HEK293 (cell line): ENCODE data around the gene GNAT1.

Experiments
- CTCF ChIA-PET: fragments of 350-600 bp; formaldehyde crosslinking; extraction: SDS; loops from one replicate; lab custom pipeline; 2021; ENCODE audit warnings: antibody characterized with exemption; lab: Yijun Ruan, JAX
- POLR2A ChIA-PET: fragments of 300-600 bp; formaldehyde crosslinking; extraction: SDS; loops from one replicate; lab custom pipeline; 2020; ENCODE audit warnings: antibody characterized with exemption, inconsistent platforms; lab: Yijun Ruan, JAX
- H3K27ac ChIP-seq: fragments of 200-500 bp; sonication (Bioruptor generic); 2 replicates; pipeline ENCODE4 v1.5.1; 2014; ENCODE audit warnings: low read depth, low read length, control low read depth, inconsistent platforms; ENCODE audit errors: extremely low read depth
- H3K36me3 ChIP-seq, 2 experiments: fragments of 200-500 bp in 1 of 2; sonication (Bioruptor generic) in 1 of 2; 1 replicate in 1 of 2; 2 replicates in 1 of 2; pipeline ENCODE4 v1.5.1; 2014 to 2017; ENCODE audit warnings: inconsistent platforms in 2 of 2, low read length in 2 of 2; ENCODE audit not compliant: control insufficient read depth in 2 of 2, insufficient read depth in 1 of 2
- H3K4me1 ChIP-seq: fragments of 200-500 bp; sonication (Bioruptor generic); 2 replicates; pipeline ENCODE4 v1.5.1; 2014; ENCODE audit warnings: mild to moderate bottlenecking, low read length, inconsistent platforms; ENCODE audit not compliant: control insufficient read depth, insufficient read depth
- H3K4me3 ChIP-seq: 2 replicates; pipeline ENCODE4 v1.5.1; 2011; ENCODE audit warnings: low read depth, mild to moderate bottlenecking, control low read depth, low read length, moderate library complexity
- H3K9me3 ChIP-seq: fragments of 200-500 bp; sonication (Bioruptor generic); 2 replicates; pipeline ENCODE4 v1.5.1; 2014; ENCODE audit warnings: low read depth, low read length, inconsistent platforms; ENCODE audit not compliant: control insufficient read depth, insufficient read depth
- KLF10 ChIP-seq: fragments of 450-650 bp; IDR thresholded peaks from 2 replicates; pipeline ENCODE4 v1.5.1; 2018; ENCODE audit warnings: missing biosample characterization, mild to moderate bottlenecking, missing genetic modification characterization
- YY2 ChIP-seq: fragments of 450-650 bp; formaldehyde crosslinking; IDR thresholded peaks from 2 replicates; pipeline ENCODE4 v1.5.1; 2016; ENCODE audit warnings: missing biosample characterization, missing genetic modification characterization
- ZBTB7A ChIP-seq: fragments of 450-650 bp; formaldehyde crosslinking; IDR thresholded peaks from 2 replicates; pipeline ENCODE4 v1.5.1; 2016; ENCODE audit warnings: low read depth, missing biosample characterization, missing genetic modification characterization
- ZNF19 ChIP-seq: fragments of 450-650 bp; formaldehyde crosslinking; IDR thresholded peaks from 2 replicates; pipeline ENCODE4; 2016; ENCODE audit warnings: missing biosample characterization, missing genetic modification characterization, low read depth
- ZNF24 ChIP-seq: fragments of 450-650 bp; formaldehyde crosslinking; IDR thresholded peaks from 2 replicates; pipeline ENCODE4 v1.5.1; 2016; ENCODE audit warnings: missing biosample characterization, missing genetic modification characterization
- ZNF274 ChIP-seq, 2 experiments: fragments of 200-500 bp in 1 of 2; fragments of 450-650 bp in 1 of 2; sonication (Bioruptor generic) in 1 of 2; formaldehyde crosslinking in 1 of 2; IDR thresholded peaks; 2 replicates each; pipeline versions ENCODE4 v1.5.1 to v1.6.1; 2014 to 2016; ENCODE audit warnings: borderline replicate concordance in 1 of 2, inconsistent platforms in 1 of 2, low read length in 1 of 2, missing biosample characterization in 1 of 2, missing genetic modification characterization in 1 of 2
- ZNF350 ChIP-seq: fragments of 450-650 bp; formaldehyde crosslinking; IDR thresholded peaks from 2 replicates; pipeline ENCODE4 v1.5.0; 2017; ENCODE audit warnings: missing biosample characterization, mild to moderate bottlenecking, missing genetic modification characterization
- ZNF391 ChIP-seq: fragments of 450-650 bp; formaldehyde crosslinking; IDR thresholded peaks from 2 replicates; pipeline ENCODE4 v1.5.1; 2016; ENCODE audit warnings: low read depth, missing biosample characterization, missing genetic modification characterization, borderline replicate concordance
- ZNF433 ChIP-seq: fragments of 450-650 bp; formaldehyde crosslinking; IDR thresholded peaks from 2 replicates; pipeline ENCODE4 v1.5.1; 2016; ENCODE audit warnings: missing biosample characterization, missing genetic modification characterization, low read depth
- ZNF473 ChIP-seq: fragments of 450-650 bp; formaldehyde crosslinking; IDR thresholded peaks from 2 replicates; pipeline ENCODE4 v1.5.1; 2017; ENCODE audit warnings: missing biosample characterization, missing genetic modification characterization
- ZNF558 ChIP-seq: fragments of 450-650 bp; formaldehyde crosslinking; IDR thresholded peaks from 2 replicates; pipeline ENCODE4 v1.5.1; 2016; ENCODE audit warnings: missing biosample characterization, missing genetic modification characterization
- ZSCAN23 ChIP-seq: fragments of 450-650 bp; formaldehyde crosslinking; IDR thresholded peaks from 2 replicates; pipeline ENCODE4 v1.5.1; 2016; ENCODE audit warnings: missing biosample characterization, missing genetic modification characterization
- ZSCAN30 ChIP-seq: fragments of 450-650 bp; IDR thresholded peaks from 2 replicates; pipeline ENCODE4 v1.5.1; 2018; ENCODE audit warnings: missing biosample characterization, mild to moderate bottlenecking, missing genetic modification characterization, moderate library complexity
- TF ChIP-seq, protein P1 (sequence below): fragments of 450-650 bp; formaldehyde crosslinking; IDR thresholded peaks from 2 replicates; pipeline ENCODE4 v1.5.1; 2016; ENCODE audit warnings: missing biosample characterization, missing genetic modification characterization
- TF ChIP-seq, protein P2 (sequence below): fragments of 450-650 bp; formaldehyde crosslinking; IDR thresholded peaks from 2 replicates; pipeline ENCODE4 v1.5.1; 2016; ENCODE audit warnings: missing biosample characterization, missing genetic modification characterization
- TF ChIP-seq, protein P3 (sequence below): fragments of 450-650 bp; formaldehyde crosslinking; IDR thresholded peaks from 2 replicates; pipeline ENCODE4 v1.5.1; 2016; ENCODE audit warnings: missing biosample characterization, missing genetic modification characterization
- TF ChIP-seq, protein P4 (sequence below): sonication (generic); formaldehyde crosslinking; IDR thresholded peaks from 2 replicates; pipeline ENCODE4 v1.8.1; 2022; ENCODE audit warnings: mild to moderate bottlenecking, moderate library complexity, missing genetic modification reagents
- TF ChIP-seq, protein P5 (sequence below): fragments of 450-650 bp; formaldehyde crosslinking; IDR thresholded peaks from 2 replicates; pipeline ENCODE4 v1.5.1; 2017; ENCODE audit warnings: missing biosample characterization, missing genetic modification characterization
- TF ChIP-seq, protein P6 (sequence below): fragments of 450-650 bp; formaldehyde crosslinking; conservative IDR thresholded peaks from 2 replicates; pipeline ENCODE4 v1.5.1; 2016; ENCODE audit warnings: low read depth, missing biosample characterization, missing genetic modification characterization

GNAT1 gene

DNA sequence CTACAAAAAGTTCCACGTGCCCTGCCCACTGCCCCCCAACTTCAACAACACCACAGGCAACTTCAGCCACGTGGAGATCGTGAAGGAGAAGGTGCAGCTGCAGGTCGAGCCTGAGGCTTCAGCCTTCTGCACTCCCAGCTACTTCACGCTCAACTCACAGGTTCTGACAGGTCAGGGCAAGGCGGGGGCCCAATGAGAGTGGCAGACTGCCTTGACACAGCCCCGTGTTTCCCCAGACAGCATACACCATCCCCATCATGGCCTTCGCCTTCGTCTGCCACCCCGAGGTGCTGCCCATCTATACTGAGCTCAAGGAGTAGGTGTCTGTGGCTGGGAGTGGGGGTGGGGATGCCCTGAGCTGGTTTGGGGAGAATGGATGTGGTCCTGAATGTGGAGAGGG is 26.3 kb downstream of the GNAT1 start:
- no peak overlapping the region for H3K4me3 ChIP-seq
- H3K4me1 ChIP-seq: no peaks in the 10 kb centered on the region
- CTCF ChIA-PET: interaction anchor here (0.7 to 17.6 kb wide), 3 partner anchors 8 to 29 kb away, joined by 3 to 237 read pairs (median 3); partner anchors contain the start of gene GNAT1
- no peaks in the 10 kb centered on the region for H3K9me3 ChIP-seq
- no peak for TF ChIP-seq ZNF350 (tag by site-specific recombination)
- TF ChIP-seq, protein P1, sequence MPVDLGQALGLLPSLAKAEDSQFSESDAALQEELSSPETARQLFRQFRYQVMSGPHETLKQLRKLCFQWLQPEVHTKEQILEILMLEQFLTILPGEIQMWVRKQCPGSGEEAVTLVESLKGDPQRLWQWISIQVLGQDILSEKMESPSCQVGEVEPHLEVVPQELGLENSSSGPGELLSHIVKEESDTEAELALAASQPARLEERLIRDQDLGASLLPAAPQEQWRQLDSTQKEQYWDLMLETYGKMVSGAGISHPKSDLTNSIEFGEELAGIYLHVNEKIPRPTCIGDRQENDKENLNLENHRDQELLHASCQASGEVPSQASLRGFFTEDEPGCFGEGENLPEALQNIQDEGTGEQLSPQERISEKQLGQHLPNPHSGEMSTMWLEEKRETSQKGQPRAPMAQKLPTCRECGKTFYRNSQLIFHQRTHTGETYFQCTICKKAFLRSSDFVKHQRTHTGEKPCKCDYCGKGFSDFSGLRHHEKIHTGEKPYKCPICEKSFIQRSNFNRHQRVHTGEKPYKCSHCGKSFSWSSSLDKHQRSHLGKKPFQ: no peak
- no peak for TF ChIP-seq ZNF19 (tag by site-specific recombination)
- no peak for TF ChIP-seq ZNF391 (tag by site-specific recombination)
- no peak for TF ChIP-seq KLF10 (tag by site-specific recombination)
- no peak for TF ChIP-seq ZNF274 (IDR thresholded peaks at IDR 0.05; ENCODE audit: low read length)
- TF ChIP-seq ZNF274 (tag by site-specific recombination; IDR thresholded peaks at IDR 0.05; ENCODE audit: borderline replicate concordance): no peak
- TF ChIP-seq, protein P2, sequence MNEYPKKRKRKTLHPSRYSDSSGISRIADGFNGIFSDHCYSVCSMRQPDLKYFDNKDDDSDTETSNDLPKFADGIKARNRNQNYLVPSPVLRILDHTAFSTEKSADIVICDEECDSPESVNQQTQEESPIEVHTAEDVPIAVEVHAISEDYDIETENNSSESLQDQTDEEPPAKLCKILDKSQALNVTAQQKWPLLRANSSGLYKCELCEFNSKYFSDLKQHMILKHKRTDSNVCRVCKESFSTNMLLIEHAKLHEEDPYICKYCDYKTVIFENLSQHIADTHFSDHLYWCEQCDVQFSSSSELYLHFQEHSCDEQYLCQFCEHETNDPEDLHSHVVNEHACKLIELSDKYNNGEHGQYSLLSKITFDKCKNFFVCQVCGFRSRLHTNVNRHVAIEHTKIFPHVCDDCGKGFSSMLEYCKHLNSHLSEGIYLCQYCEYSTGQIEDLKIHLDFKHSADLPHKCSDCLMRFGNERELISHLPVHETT (tag by site-specific recombination): no peak
- TF ChIP-seq ZNF24 (tag by site-specific recombination): no peak
- TF ChIP-seq, protein P3, sequence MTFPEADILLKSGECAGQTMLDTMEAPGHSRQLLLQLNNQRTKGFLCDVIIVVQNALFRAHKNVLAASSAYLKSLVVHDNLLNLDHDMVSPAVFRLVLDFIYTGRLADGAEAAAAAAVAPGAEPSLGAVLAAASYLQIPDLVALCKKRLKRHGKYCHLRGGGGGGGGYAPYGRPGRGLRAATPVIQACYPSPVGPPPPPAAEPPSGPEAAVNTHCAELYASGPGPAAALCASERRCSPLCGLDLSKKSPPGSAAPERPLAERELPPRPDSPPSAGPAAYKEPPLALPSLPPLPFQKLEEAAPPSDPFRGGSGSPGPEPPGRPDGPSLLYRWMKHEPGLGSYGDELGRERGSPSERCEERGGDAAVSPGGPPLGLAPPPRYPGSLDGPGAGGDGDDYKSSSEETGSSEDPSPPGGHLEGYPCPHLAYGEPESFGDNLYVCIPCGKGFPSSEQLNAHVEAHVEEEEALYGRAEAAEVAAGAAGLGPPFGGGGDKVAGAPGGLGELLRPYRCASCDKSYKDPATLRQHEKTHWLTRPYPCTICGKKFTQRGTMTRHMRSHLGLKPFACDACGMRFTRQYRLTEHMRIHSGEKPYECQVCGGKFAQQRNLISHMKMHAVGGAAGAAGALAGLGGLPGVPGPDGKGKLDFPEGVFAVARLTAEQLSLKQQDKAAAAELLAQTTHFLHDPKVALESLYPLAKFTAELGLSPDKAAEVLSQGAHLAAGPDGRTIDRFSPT (tag by site-specific recombination): no peak
- TF ChIP-seq ZNF558 (tag by site-specific recombination): no peak
- TF ChIP-seq ZSCAN23 (tag by site-specific recombination): no peak
- TF ChIP-seq ZSCAN30 (tag by site-specific recombination): no peak
- TF ChIP-seq, protein P4, sequence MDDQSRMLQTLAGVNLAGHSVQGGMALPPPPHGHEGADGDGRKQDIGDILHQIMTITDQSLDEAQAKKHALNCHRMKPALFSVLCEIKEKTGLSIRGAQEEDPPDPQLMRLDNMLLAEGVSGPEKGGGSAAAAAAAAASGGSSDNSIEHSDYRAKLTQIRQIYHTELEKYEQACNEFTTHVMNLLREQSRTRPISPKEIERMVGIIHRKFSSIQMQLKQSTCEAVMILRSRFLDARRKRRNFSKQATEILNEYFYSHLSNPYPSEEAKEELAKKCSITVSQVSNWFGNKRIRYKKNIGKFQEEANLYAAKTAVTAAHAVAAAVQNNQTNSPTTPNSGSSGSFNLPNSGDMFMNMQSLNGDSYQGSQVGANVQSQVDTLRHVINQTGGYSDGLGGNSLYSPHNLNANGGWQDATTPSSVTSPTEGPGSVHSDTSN (CRISPR knock-in tag): no peak
- TF ChIP-seq ZNF433: no peak
- no peak for TF ChIP-seq ZBTB7A (tag by site-specific recombination)
- no peak for TF ChIP-seq ZNF473 (tag by site-specific recombination)
- TF ChIP-seq, protein P5, sequence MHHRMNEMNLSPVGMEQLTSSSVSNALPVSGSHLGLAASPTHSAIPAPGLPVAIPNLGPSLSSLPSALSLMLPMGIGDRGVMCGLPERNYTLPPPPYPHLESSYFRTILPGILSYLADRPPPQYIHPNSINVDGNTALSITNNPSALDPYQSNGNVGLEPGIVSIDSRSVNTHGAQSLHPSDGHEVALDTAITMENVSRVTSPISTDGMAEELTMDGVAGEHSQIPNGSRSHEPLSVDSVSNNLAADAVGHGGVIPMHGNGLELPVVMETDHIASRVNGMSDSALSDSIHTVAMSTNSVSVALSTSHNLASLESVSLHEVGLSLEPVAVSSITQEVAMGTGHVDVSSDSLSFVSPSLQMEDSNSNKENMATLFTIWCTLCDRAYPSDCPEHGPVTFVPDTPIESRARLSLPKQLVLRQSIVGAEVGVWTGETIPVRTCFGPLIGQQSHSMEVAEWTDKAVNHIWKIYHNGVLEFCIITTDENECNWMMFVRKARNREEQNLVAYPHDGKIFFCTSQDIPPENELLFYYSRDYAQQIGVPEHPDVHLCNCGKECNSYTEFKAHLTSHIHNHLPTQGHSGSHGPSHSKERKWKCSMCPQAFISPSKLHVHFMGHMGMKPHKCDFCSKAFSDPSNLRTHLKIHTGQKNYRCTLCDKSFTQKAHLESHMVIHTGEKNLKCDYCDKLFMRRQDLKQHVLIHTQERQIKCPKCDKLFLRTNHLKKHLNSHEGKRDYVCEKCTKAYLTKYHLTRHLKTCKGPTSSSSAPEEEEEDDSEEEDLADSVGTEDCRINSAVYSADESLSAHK (tag by site-specific recombination): no peak
- TF ChIP-seq, protein P6, sequence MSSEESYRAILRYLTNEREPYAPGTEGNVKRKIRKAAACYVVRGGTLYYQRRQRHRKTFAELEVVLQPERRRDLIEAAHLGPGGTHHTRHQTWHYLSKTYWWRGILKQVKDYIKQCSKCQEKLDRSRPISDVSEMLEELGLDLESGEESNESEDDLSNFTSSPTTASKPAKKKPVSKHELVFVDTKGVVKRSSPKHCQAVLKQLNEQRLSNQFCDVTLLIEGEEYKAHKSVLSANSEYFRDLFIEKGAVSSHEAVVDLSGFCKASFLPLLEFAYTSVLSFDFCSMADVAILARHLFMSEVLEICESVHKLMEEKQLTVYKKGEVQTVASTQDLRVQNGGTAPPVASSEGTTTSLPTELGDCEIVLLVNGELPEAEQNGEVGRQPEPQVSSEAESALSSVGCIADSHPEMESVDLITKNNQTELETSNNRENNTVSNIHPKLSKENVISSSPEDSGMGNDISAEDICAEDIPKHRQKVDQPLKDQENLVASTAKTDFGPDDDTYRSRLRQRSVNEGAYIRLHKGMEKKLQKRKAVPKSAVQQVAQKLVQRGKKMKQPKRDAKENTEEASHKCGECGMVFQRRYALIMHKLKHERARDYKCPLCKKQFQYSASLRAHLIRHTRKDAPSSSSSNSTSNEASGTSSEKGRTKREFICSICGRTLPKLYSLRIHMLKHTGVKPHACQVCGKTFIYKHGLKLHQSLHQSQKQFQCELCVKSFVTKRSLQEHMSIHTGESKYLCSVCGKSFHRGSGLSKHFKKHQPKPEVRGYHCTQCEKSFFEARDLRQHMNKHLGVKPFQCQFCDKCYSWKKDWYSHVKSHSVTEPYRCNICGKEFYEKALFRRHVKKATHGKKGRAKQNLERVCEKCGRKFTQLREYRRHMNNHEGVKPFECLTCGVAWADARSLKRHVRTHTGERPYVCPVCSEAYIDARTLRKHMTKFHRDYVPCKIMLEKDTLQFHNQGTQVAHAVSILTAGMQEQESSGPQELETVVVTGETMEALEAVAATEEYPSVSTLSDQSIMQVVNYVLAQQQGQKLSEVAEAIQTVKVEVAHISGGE (tag by site-specific recombination): no peak
- TF ChIP-seq YY2: no peak
- H3K27ac ChIP-seq: no peak overlapping the region
- POLR2A ChIA-PET: interaction anchor here (1.2 kb wide), 1 partner anchor 8 kb away, joined by 3 read pairs; no protein-coding TSS in a partner anchor
- H3K36me3 ChIP-seq: peaks cover 0 to 5% of the 10 kb centered on the region in 2 experiments; a peak in 1 of 3 replicates
